Spinal cord (tissue), 10 donors: Measurements from ENCODE around the gene FOXP1. TPM values are rescaled to one million over a fixed set of nuclear protein-coding genes. Genes with fewer than 3 reads are reported as not detected.
A peak's percentile ranks its signal among the peaks of the same experiment; 100 is the strongest.

Experiments used
- DNase-seq, 6 donors: peaks; one replicate each; pipeline versions ENCODE4 v3.0.0 to v3.0.0-alpha.2; 2013 to 2015; ENCODE audit warnings: low spot score in 6 of 6, low read depth in 4 of 6
- H3K27ac ChIP-seq: one replicate; pipeline ENCODE4 v1.5.1; 2013; ENCODE audit warnings: low read depth, low read length, control low read depth
- H3K27me3 ChIP-seq: one replicate; pipeline ENCODE4 v1.6.1; 2013; ENCODE audit warnings: low read length; ENCODE audit not compliant: control insufficient read depth, insufficient read depth
- H3K36me3 ChIP-seq: one replicate; pipeline ENCODE4 v1.6.1; 2013; ENCODE audit warnings: low read length; ENCODE audit not compliant: control insufficient read depth, insufficient read depth
- H3K4me1 ChIP-seq: one replicate; pipeline ENCODE4 v1.6.1; 2013; ENCODE audit warnings: low read length; ENCODE audit not compliant: control insufficient read depth, insufficient read depth
- H3K4me3 ChIP-seq: one replicate; pipeline ENCODE4 v1.5.1; 2013; ENCODE audit warnings: low read depth, low read length, control low read depth
- H3K9me3 ChIP-seq: one replicate; pipeline ENCODE4 v1.6.1; 2013; ENCODE audit warnings: low read length; ENCODE audit not compliant: control insufficient read depth, insufficient read depth
- WGBS: methylation state at CpG from one replicate; pipeline ENCODE4 v1.1.5; 2013; ENCODE audit warnings: missing lambda C conversion rate; ENCODE audit not compliant: insufficient coverage; 5-methylcytosine and 5-hydroxymethylcytosine counted together
- polyA plus RNA-seq, 2 donors: library from polyadenylated mRNA; unstranded; fragments of 120-200 nt; gene quantifications; one replicate each; pipeline ENCODE4 v1.2.1, GENCODE V29; 2013; ENCODE audit not compliant: insufficient read length in 2 of 2
- total RNA-seq, 2 donors: library from RNA; depleted of rRNA in 1 of 2; stranded (reverse); fragments of 120-200 nt in 1 of 2; fragments of >200 nt in 1 of 2; gene quantifications; one replicate each; pipeline versions ENCODE4 v1.2.3 to v1.2.4, GENCODE V29; 2013 to 2014
- donor health status: healthy.

Gene FOXP1
- total and polyA plus RNA-seq, 4 donors: 27.4 to 118 (median 66.1) TPM

DNA sequence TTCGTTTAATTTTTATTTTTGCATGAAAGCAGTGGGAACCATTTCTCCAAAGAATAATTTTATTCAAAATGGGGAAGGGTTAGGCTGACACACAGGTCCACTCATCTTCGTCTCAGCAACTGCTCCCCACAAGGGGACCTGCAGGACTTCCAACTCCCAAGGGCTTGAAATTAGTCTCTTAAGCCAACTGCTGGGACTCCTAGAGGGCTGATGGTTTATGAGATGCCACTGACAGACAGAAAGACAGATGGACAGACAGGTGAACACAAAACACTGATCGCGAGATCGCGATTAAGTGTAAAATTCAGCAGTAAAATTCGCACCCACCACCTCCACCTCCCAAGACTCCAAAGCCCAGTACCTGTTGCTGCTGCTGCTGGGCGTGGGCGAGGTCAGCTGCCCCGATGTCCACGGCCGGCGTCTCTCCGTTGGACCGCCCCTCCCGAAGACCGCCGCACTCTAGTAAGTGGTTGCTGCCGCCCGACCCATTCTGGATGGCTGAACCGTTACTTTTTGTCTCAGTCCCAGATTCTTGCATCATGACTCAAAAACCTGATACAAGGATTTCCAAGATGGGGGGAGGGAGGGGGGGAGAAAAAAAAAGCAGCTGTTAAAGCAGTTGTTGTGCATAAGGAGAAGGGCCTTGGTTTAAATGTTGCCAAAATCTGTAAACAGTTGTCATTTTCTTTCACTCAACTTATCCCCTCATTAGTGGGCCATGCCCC, 385.5 kb downstream of the FOXP1 start:
- Histone ChIP-seq H3K4me1 (peaks cover 2% of the 10 kb centered on the region), H3K36me3 (no peaks in the 10 kb centered on the region), H3K9me3 (no peaks in the 10 kb centered on the region), H3K27me3 (no peaks in the 10 kb centered on the region), H3K4me3 (no peak overlapping the region), H3K27ac (no peak overlapping the region)
- WGBS: 97% methylated on average over 16 of the region's 21 CpGs
- DNase-seq: no peak

DNA sequence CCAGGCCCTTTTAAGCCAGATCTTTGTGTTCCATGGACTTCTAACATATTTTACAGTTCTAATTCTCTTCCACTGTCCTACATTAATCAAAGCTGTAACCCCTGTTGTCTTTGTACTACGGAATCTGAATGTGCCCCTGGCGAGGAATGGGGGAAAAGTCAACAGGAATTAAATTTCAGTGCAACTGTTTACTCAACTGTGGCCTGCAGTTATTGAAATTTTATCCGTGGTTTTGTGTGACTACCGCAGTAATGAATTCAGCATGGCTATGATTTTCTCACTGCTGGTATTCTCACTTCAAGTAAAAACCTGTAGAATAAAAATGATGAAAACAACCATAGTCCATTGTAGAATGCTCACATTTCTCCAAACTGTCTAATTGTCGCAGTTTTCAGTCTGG, 388.0 kb downstream of the FOXP1 start:
- WGBS: no CpG with 5 or more reads among the region's 5 CpGs
- no peak overlapping the region for H3K4me3 ChIP-seq
- H3K4me1 ChIP-seq: no peaks in the 10 kb centered on the region
- no peak overlapping the region for H3K27ac ChIP-seq
- no peaks in the 10 kb centered on the region for H3K9me3 ChIP-seq
- DNase-seq: peak in 1 of 6 donors; percentile 51
- H3K36me3 ChIP-seq: no peaks in the 10 kb centered on the region
- H3K27me3 ChIP-seq: no peaks in the 10 kb centered on the region

DNA sequence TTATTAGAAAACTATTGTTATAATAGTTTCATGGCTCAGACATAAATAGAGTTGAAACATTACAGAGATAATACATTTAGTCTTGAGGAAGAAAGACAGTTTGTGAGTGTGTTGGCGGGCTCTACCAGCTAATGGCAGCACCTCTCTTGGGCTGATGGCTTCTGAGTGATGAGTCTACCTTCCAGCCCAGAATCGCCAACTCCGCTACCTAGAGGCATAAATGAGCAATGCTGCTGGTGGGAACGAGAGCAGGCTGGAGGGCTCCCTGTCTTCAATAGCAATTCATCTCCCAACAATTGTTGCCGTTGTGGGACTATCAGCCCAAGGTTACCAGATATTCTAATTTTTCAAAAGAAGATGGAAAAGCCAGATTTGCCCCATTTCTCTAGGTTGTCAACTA, 388.7 kb downstream of the FOXP1 start:
- Histone ChIP-seq H3K9me3 (no peaks in the 10 kb centered on the region), H3K27me3 (no peaks in the 10 kb centered on the region), H3K27ac (no peak overlapping the region), H3K4me1 (no peaks in the 10 kb centered on the region), H3K4me3 (no peak overlapping the region), H3K36me3 (no peaks in the 10 kb centered on the region)
- 83% methylated on average over 4 of the region's 5 CpGs for WGBS
- DNase-seq: no peak

GRCh38 chr3:71191031-71191482, 392.5 kb downstream of the FOXP1 start:
- no peaks in the 10 kb centered on the region for H3K4me1 ChIP-seq
- H3K4me3 ChIP-seq: no peak overlapping the region
- H3K9me3 ChIP-seq: no peaks in the 10 kb centered on the region
- WGBS: 75% methylated on average over 2 of the region's 4 CpGs
- H3K27me3 ChIP-seq: no peaks in the 10 kb centered on the region
- DNase-seq: no peak
- no peaks in the 10 kb centered on the region for H3K36me3 ChIP-seq
- no peak overlapping the region for H3K27ac ChIP-seq

DNA sequence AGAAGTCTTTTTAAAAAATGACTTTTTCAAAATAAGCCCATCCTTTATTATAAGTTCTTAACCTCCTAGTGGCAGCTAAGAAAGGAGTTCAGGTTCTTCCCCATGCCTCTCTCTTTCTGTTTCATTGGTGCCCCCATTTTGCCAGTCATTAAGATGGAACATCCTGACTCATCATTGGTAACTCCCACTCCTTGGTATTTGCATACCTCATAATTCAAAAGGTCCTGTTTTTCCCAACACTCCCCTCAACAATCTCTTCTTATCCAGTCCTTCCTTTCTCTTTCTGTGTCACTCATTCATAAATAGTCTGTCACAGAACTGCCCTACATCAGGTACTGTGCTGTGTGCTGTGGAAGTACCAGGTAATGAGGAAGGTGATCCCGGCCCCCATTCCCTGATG, 394.0 kb downstream of the FOXP1 start:
- Histone ChIP-seq H3K4me1 (no peaks in the 10 kb centered on the region), H3K4me3 (no peak overlapping the region), H3K27ac (no peak overlapping the region), H3K9me3 (no peaks in the 10 kb centered on the region), H3K36me3 (no peaks in the 10 kb centered on the region), H3K27me3 (no peaks in the 10 kb centered on the region)
- WGBS: 100% methylated on average over 1 of the region's 1 CpG
- no peak for DNase-seq

GRCh38 chr3:71187715-71188114, 395.8 kb downstream of the FOXP1 start:
- Histone ChIP-seq H3K9me3 (no peaks in the 10 kb centered on the region), H3K27ac (no peak overlapping the region), H3K4me1 (no peaks in the 10 kb centered on the region), H3K4me3 (no peak overlapping the region), H3K27me3 (no peaks in the 10 kb centered on the region), H3K36me3 (no peaks in the 10 kb centered on the region)
- DNase-seq: no peak
- no CpG with 5 or more reads among the region's 1 CpG for WGBS

GRCh38 chr3:71186801-71187200, 396.7 kb downstream of the FOXP1 start:
- Histone ChIP-seq H3K27me3 (no peaks in the 10 kb centered on the region), H3K9me3 (no peaks in the 10 kb centered on the region), H3K36me3 (no peaks in the 10 kb centered on the region), H3K27ac (no peak overlapping the region), H3K4me1 (no peaks in the 10 kb centered on the region), H3K4me3 (no peak overlapping the region)
- WGBS: 100% methylated on average over 1 of the region's 2 CpGs
- DNase-seq: no peak

- Histone ChIP-seq H3K27ac (no peak overlapping the region), H3K36me3 (no peaks in the 10 kb centered on the region), H3K9me3 (no peaks in the 10 kb centered on the region), H3K27me3 (no peaks in the 10 kb centered on the region), H3K4me3 (no peak overlapping the region), H3K4me1 (no peaks in the 10 kb centered on the region)
- no peak for DNase-seq
- no CpG with 5 or more reads among the region's 3 CpGs for WGBS
Observed at GRCh38 chr3:71185733-71186455, 397.6 kb downstream of the FOXP1 start.

- no CpG with 5 or more reads among the region's 1 CpG for WGBS
- no peaks in the 10 kb centered on the region for H3K36me3 ChIP-seq
- H3K9me3 ChIP-seq: no peaks in the 10 kb centered on the region
- no peak for DNase-seq
- H3K27ac ChIP-seq: no peak overlapping the region
- H3K27me3 ChIP-seq: no peaks in the 10 kb centered on the region
- no peak overlapping the region for H3K4me3 ChIP-seq
- no peaks in the 10 kb centered on the region for H3K4me1 ChIP-seq
Observed at GRCh38 chr3:71184252-71184651, 399.3 kb downstream of the FOXP1 start.

DNA sequence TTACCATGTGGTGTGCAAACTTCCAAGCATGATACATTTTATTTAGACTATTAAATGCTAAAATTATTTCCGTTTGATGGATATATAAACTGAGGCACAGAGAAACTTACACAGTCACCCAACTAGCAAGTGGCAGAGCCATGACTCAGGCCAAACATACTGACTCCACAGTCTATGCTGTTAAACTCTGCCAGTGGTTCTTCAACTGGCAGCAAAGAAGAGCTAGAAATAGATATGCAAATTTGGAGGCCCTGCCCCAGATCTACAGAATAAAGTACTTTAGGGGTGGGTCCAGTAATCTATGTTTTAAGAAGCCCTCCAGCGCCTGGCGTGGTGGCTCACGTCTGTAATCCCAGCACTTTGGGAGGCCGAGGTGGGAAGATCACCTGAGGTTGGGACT, 400.0 kb downstream of the FOXP1 start:
- Histone ChIP-seq H3K9me3 (no peaks in the 10 kb centered on the region), H3K4me1 (no peaks in the 10 kb centered on the region), H3K36me3 (no peaks in the 10 kb centered on the region), H3K4me3 (no peak overlapping the region), H3K27me3 (no peaks in the 10 kb centered on the region), H3K27ac (no peak overlapping the region)
- no peak for DNase-seq
- 100% methylated on average over 2 of the region's 5 CpGs for WGBS
